GM23248 (cell line): ENCODE results near the gene GPHA2. TPM values are rescaled to one million over a fixed set of nuclear protein-coding genes. Genes with fewer than 3 reads are reported as not detected.

ENCODE experiments used
- DNase-seq: peaks from one replicate; pipeline ENCODE4 v3.0.0-alpha.2; 2015
- H2AFZ ChIP-seq: fragments of 200-600 bp; sonication (generic); 2 replicates; pipeline ENCODE4 v1.6.1; 2016; ENCODE audit warnings: antibody characterized with exemption
- H3F3A ChIP-seq: fragments of 200-600 bp; sonication (generic); 2 replicates; pipeline ENCODE4 v1.6.1; 2016; ENCODE audit warnings: mild to moderate bottlenecking, antibody characterized with exemption, mixed run types; ENCODE audit not compliant: insufficient read depth
- H3K27ac ChIP-seq: fragments of 200-600 bp; sonication (generic); 2 replicates; pipeline ENCODE4 v1.5.1; 2016; ENCODE audit warnings: mild to moderate bottlenecking
- H3K27me3 ChIP-seq: fragments of 200-600 bp; sonication (generic); replicated peaks from 2 replicates; pipeline ENCODE4 v1.6.1; 2016; ENCODE audit warnings: mild to moderate bottlenecking; ENCODE audit not compliant: insufficient read depth
- H3K36me3 ChIP-seq: fragments of 200-600 bp; sonication (generic); 2 replicates; pipeline ENCODE4 v1.6.1; 2016; ENCODE audit warnings: low read depth, mild to moderate bottlenecking
- H3K4me1 ChIP-seq: fragments of 200-600 bp; sonication (generic); 2 replicates; pipeline ENCODE4 v1.6.1; 2016; ENCODE audit warnings: mild to moderate bottlenecking; ENCODE audit not compliant: insufficient read depth
- H3K4me2 ChIP-seq: fragments of 200-600 bp; sonication (generic); one replicate; pipeline ENCODE4 v1.6.1; 2016; ENCODE audit warnings: mild to moderate bottlenecking; ENCODE audit not compliant: unreplicated experiment
- H3K4me3 ChIP-seq: fragments of 200-600 bp; sonication (generic); 2 replicates; pipeline ENCODE4 v1.5.1; 2016; ENCODE audit warnings: mild to moderate bottlenecking
- H3K79me2 ChIP-seq: fragments of 200-600 bp; sonication (generic); 2 replicates; pipeline ENCODE4 v1.6.1; 2016; ENCODE audit warnings: mild to moderate bottlenecking; ENCODE audit not compliant: insufficient read depth
- H3K9ac ChIP-seq: fragments of 200-600 bp; sonication (generic); 2 replicates; pipeline ENCODE4 v1.6.1; 2016; ENCODE audit warnings: mild to moderate bottlenecking
- H3K9me2 ChIP-seq: fragments of 200-600 bp; sonication (generic); 2 replicates; pipeline ENCODE4 v1.6.1; 2016; ENCODE audit warnings: mixed run types, mild to moderate bottlenecking, moderate library complexity; ENCODE audit not compliant: insufficient read depth
- H3K9me3 ChIP-seq: fragments of 200-600 bp; sonication (generic); one replicate; pipeline ENCODE4 v1.6.1; 2017; ENCODE audit warnings: low read depth
- H4K20me1 ChIP-seq: fragments of 200-600 bp; sonication (generic); 2 replicates; pipeline ENCODE4 v1.6.0; 2016; ENCODE audit not compliant: insufficient read depth
- EZH2 ChIP-seq: fragments of 200-600 bp; sonication (generic); IDR thresholded peaks from 2 replicates; pipeline ENCODE4 v1.6.1; 2018; ENCODE audit warnings: antibody characterized with exemption, mild to moderate bottlenecking; ENCODE audit not compliant: insufficient read depth, poor library complexity, severe bottlenecking
- EZH2phosphoT487 ChIP-seq: fragments of 200-600 bp; sonication (generic); IDR thresholded peaks from 2 replicates; pipeline ENCODE4 v1.6.1; 2018; ENCODE audit warnings: antibody characterized with exemption, moderate library complexity, mild to moderate bottlenecking, low read depth; ENCODE audit not compliant: insufficient read depth
- WGBS, 2 experiments: methylation state at CpG; one replicate each; pipeline ENCODE4 v1.1.6; 2015 to 2017; ENCODE audit warnings: low lambda C conversion rate in 2 of 2, low coverage in 1 of 2; ENCODE audit errors: missing lambda C conversion rate in 2 of 2; 5-methylcytosine and 5-hydroxymethylcytosine counted together
- in situ Hi-C: fragments of 300-500 bp; cut with MboI; formaldehyde crosslinking; loops from 2 replicates; pipeline ENCODE4 v1.15.0; 2020
- polyA plus RNA-seq: library from polyadenylated mRNA; unstranded; fragments of >200 nt; fragmentation: Nextera tagmentation; extraction: Ambion mirVana; gene quantifications from 2 replicates; pipeline ENCODE4 v1.2.1, GENCODE V29; 2016
- total RNA-seq: library from RNA; depleted of rRNA; stranded (reverse); fragments of >200 nt; shearing (Covaris generic); gene quantifications from 2 replicates; pipeline ENCODE4 v1.2.3, GENCODE V29; 2014

The GPHA2 gene
- total and polyA plus RNA-seq, 2 experiments from 2014 or later: not detected

GRCh38 chr11:64898541-64898940, 37.2 kb downstream of the GPHA2 start:
- no peak for DNase-seq
- H3K27ac ChIP-seq: no peak overlapping the region
- TF ChIP-seq EZH2phosphoT487: no peak
- TF ChIP-seq EZH2: no peak
- no peaks in the 10 kb centered on the region for H3K9me2 ChIP-seq
- H3K4me3 ChIP-seq: no peak overlapping the region
- no peaks in the 10 kb centered on the region for H3K79me2 ChIP-seq
- no peaks in the 10 kb centered on the region for H4K20me1 ChIP-seq
- H3K36me3 ChIP-seq: no peaks in the 10 kb centered on the region; the same call in 1 of the 2 replicates
- WGBS, 2 experiments: 91 to 94% methylated on average over 14 to 19 of the region's 19 CpGs
- H3K4me1 ChIP-seq: no peaks in the 10 kb centered on the region
- H3K9ac ChIP-seq: no peak overlapping the region
- H3K27me3 ChIP-seq: no peaks in the 10 kb centered on the region
- in situ Hi-C loops: no loop called here
- no peak overlapping the region for H2AFZ ChIP-seq
- H3F3A ChIP-seq: no peaks in the 10 kb centered on the region
- H3K4me2 ChIP-seq: no peak overlapping the region
- no peaks in the 10 kb centered on the region for H3K9me3 ChIP-seq

GRCh38 chr11:64898076-64898445, 37.6 kb downstream of the GPHA2 start:
- no peak for TF ChIP-seq EZH2phosphoT487
- TF ChIP-seq EZH2: no peak
- WGBS, 2 experiments: 97 to 99% methylated on average over 9 of the region's 9 CpGs
- no peaks in the 10 kb centered on the region for H3F3A ChIP-seq
- H3K4me2 ChIP-seq: no peak overlapping the region
- H3K4me1 ChIP-seq: no peaks in the 10 kb centered on the region
- no peak overlapping the region for H3K9ac ChIP-seq
- in situ Hi-C loops: no loop called here
- H3K27ac ChIP-seq: no peak overlapping the region
- H3K79me2 ChIP-seq: no peaks in the 10 kb centered on the region
- no peaks in the 10 kb centered on the region for H3K9me3 ChIP-seq
- H4K20me1 ChIP-seq: no peaks in the 10 kb centered on the region
- no peaks in the 10 kb centered on the region for H3K27me3 ChIP-seq
- no peaks in the 10 kb centered on the region for H3K9me2 ChIP-seq
- H2AFZ ChIP-seq: no peak overlapping the region
- no peak for DNase-seq
- no peak overlapping the region for H3K4me3 ChIP-seq
- H3K36me3 ChIP-seq: no peaks in the 10 kb centered on the region; the same call in 1 of the 2 replicates

- Histone ChIP-seq H2AFZ (no peak overlapping the region), H3K9me2 (no peaks in the 10 kb centered on the region), H4K20me1 (no peaks in the 10 kb centered on the region), H3K9ac (no peak overlapping the region), H3K27me3 (no peaks in the 10 kb centered on the region), H3K4me3 (no peak overlapping the region), H3K4me1 (no peaks in the 10 kb centered on the region), H3K79me2 (no peaks in the 10 kb centered on the region), H3K4me2 (no peak overlapping the region), H3K27ac (no peak overlapping the region), H3F3A (no peaks in the 10 kb centered on the region), H3K36me3 (no peaks in the 10 kb centered on the region; the same call in 1 of the 2 replicates), H3K9me3 (no peaks in the 10 kb centered on the region)
- no peak for DNase-seq
- no peak for TF ChIP-seq EZH2
- TF ChIP-seq EZH2phosphoT487: no peak
- WGBS, 2 experiments: 81 to 90% methylated on average over 16 to 19 of the region's 19 CpGs
- in situ Hi-C loops: no loop called here
These were observed 38.2 kb downstream of the GPHA2 start for GRCh38 chr11:64897381-64898075.

- in situ Hi-C loops: no loop called here
These were observed 39.2 kb downstream of the GPHA2 start for GRCh38 chr11:64896448-64897022.

More at GRCh38 chr11:64896448-64897022, 39.2 kb downstream of the GPHA2 start:
- no peak for DNase-seq
- no peaks in the 10 kb centered on the region for H3K27me3 ChIP-seq
- 90 to 91% methylated on average over 14 of the region's 14 CpGs for WGBS, 2 experiments
- H3K79me2 ChIP-seq: no peaks in the 10 kb centered on the region
- H4K20me1 ChIP-seq: no peaks in the 10 kb centered on the region
- H3K36me3 ChIP-seq: no peaks in the 10 kb centered on the region; the same call in 1 of the 2 replicates
- H3K4me3 ChIP-seq: no peak overlapping the region
- H2AFZ ChIP-seq: no peak overlapping the region
- H3K4me1 ChIP-seq: no peaks in the 10 kb centered on the region
- H3K9me3 ChIP-seq: no peaks in the 10 kb centered on the region
- TF ChIP-seq EZH2phosphoT487 (no peak), EZH2 (no peak)
- H3K4me2 ChIP-seq: no peak overlapping the region
- H3K9ac ChIP-seq: no peak overlapping the region
- no peak overlapping the region for H3K27ac ChIP-seq
- H3F3A ChIP-seq: no peaks in the 10 kb centered on the region
- no peaks in the 10 kb centered on the region for H3K9me2 ChIP-seq
